Measurements from ENCODE around the gene CNKSR2. TPM values are rescaled to one million over a fixed set of nuclear protein-coding genes. Genes with fewer than 3 reads are reported as not detected.

Gene CNKSR2
- total RNA-seq, 1 donor from 2014 or later, result 3.4 TPM

DNA sequence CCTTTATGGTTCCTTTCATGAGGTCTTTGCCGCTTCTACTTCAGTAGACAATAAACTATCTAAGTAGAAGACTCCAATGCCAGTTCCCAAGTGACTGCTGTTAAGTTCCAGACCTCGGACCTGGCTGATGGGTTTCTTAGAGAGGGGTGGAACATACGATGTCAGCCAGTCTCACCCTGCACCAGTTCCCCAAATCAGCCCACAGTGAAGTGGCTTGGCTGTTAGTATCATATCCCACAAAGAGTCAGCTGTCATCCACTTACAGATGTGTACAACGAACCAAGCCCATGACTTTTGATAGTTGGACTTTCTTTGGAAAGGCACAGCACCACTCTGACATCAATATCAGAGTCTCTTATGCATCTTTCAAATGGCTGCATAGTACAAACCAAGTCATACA lies 292.0 kb downstream of the CNKSR2 start:
- H3K4me3 ChIP-seq (ENCODE audit: low read depth, low read length), result no peak overlapping the region
- TF ChIP-seq, protein P1, sequence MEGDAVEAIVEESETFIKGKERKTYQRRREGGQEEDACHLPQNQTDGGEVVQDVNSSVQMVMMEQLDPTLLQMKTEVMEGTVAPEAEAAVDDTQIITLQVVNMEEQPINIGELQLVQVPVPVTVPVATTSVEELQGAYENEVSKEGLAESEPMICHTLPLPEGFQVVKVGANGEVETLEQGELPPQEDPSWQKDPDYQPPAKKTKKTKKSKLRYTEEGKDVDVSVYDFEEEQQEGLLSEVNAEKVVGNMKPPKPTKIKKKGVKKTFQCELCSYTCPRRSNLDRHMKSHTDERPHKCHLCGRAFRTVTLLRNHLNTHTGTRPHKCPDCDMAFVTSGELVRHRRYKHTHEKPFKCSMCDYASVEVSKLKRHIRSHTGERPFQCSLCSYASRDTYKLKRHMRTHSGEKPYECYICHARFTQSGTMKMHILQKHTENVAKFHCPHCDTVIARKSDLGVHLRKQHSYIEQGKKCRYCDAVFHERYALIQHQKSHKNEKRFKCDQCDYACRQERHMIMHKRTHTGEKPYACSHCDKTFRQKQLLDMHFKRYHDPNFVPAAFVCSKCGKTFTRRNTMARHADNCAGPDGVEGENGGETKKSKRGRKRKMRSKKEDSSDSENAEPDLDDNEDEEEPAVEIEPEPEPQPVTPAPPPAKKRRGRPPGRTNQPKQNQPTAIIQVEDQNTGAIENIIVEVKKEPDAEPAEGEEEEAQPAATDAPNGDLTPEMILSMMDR (IDR thresholded peaks at IDR 0.05; ENCODE audit: insufficient read depth, low read length, poor library complexity, severe bottlenecking), result no peak

DNA sequence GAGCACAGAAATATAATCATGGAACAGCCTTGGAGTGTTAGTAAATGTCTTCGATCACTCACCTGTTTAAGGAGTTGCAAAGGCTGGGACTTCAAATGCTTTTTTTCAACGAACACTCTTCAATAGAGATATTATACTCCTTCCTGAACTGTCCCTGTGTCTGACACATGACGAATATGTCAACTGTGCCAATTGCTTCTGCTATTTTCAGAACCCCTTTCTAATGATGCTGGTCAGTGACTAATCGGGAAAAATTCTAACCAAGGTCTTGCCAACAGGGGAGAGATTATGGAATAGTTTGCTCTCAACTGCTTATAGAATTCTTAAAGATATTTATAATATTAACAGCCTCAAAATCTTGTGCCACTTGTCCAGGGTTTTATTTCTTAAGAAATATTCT lies 292.5 kb downstream of the CNKSR2 start:
- no peak overlapping the region for H3K4me3 ChIP-seq (ENCODE audit: low read depth, low read length)
- H3K27me3 ChIP-seq (ENCODE audit: control insufficient read depth, insufficient read depth, low read length), result no peaks in the 10 kb centered on the region
- TF ChIP-seq, protein P1 (IDR thresholded peaks at IDR 0.05; ENCODE audit: insufficient read depth, low read length, poor library complexity, severe bottlenecking), result no peak
- H3K36me3 ChIP-seq (ENCODE audit: control insufficient read depth, insufficient read depth, low read length), result no peaks in the 10 kb centered on the region
- no peak for DNase-seq (ENCODE audit: low read depth)

More for the DNA sequence above, 292.0 kb downstream of the CNKSR2 start:
- H3K36me3 ChIP-seq (ENCODE audit: control insufficient read depth, insufficient read depth, low read length), result no peaks in the 10 kb centered on the region
- H3K27me3 ChIP-seq (ENCODE audit: control insufficient read depth, insufficient read depth, low read length), result no peaks in the 10 kb centered on the region
- DNase-seq (ENCODE audit: low read depth), result no peak

DNA sequence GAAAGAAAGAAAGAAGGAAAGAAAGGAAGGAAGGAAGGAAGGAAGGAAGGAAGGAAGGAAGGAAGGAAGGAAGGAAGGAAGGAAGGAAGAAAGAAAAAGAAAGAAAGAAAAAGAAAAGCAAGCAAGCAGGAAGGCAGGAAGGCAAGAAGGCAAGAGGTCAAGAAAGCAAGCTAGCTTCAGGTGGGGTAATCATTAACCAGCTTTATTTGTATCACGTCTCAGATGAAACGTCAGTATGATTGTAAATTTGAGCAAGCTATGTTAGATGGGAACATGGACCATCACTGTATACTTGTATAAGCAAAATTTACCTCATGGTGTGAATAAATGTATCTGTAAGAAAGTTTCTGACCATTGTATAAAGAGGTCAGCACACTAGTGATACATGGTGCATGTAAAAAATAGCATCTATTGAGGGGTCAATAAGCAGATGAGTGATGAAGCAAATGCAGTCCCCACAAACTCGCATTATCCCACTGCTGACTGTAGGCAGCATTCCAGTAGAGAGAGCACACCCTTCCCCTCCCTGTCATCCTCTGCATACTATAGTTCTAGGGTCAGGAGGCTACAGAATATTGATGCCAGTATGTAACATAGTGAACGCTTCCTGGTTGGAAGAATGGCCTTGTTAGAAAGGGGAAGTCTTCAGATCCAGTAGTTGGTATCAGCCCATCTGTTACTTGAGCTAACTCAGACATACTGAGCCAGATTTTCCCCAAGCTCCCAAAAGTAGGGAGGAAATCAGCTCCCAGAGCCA lies 300.4 kb downstream of the CNKSR2 start:
- DNase-seq (ENCODE audit: low read depth), result no peak
- no peak overlapping the region for H3K4me3 ChIP-seq (ENCODE audit: low read depth, low read length)

DNA sequence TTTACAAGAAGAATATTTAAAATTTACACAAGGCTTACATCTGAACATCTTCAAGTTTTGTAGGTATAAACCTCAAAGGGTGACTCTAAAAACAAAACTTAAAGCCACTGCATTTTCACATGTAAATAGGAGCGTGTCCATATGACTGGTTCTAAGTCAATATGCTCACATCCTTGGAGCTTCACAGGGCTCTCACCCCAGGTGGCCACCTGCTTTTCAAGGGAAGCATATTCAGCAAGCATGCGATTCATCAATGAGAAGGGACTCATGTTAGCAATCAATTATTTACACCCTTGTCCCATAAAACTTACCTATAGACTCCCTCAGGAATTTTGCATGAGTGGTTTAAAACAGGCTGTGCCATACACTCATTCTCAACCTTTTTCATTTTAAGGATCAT lies 301.7 kb downstream of the CNKSR2 start:
- DNase-seq (ENCODE audit: low read depth), result no peak

More for the DNA sequence above, 300.4 kb downstream of the CNKSR2 start:
- TF ChIP-seq, protein P1 (IDR thresholded peaks at IDR 0.05; ENCODE audit: insufficient read depth, low read length, poor library complexity, severe bottlenecking), result no peak
- no peaks in the 10 kb centered on the region for H3K36me3 ChIP-seq (ENCODE audit: control insufficient read depth, insufficient read depth, low read length)
- no peaks in the 10 kb centered on the region for H3K27me3 ChIP-seq (ENCODE audit: control insufficient read depth, insufficient read depth, low read length)

DNA sequence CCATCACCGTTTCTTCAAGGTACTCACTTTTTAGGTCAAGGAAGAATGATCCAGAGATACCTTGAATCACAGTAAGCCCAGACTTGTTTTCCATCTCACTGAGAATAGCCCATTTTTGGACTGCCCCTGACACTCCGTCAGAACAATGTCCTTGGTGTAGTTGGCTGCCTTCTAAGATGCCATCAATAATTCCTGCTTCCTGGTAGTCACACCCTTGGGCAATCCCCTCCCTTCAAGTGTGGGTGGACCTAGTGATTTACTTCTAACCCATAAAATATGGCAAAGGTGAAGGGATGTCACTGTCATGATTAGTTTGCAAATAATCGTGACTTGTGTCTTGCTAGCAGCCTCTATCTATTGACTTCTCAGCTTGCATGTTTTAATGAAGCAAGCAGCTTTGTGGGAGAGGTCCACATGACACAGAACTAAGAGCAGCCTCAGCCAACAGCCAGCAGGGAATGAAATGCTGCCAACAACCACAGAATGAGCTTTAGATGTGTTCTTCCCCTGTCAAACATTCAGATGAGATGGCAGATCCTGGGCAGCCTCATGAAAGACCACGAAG lies 303.9 kb downstream of the CNKSR2 start:
- Histone ChIP-seq H3K27me3 (ENCODE audit: control insufficient read depth, insufficient read depth, low read length) (no peaks in the 10 kb centered on the region), H3K4me3 (ENCODE audit: low read depth, low read length) (no peak overlapping the region), H3K36me3 (ENCODE audit: control insufficient read depth, insufficient read depth, low read length) (no peaks in the 10 kb centered on the region)
- TF ChIP-seq, protein P1 (IDR thresholded peaks at IDR 0.05; ENCODE audit: insufficient read depth, low read length, poor library complexity, severe bottlenecking), result no peak
- DNase-seq (ENCODE audit: low read depth), result no peak

More for the DNA sequence above, 301.7 kb downstream of the CNKSR2 start:
- Histone ChIP-seq H3K27me3 (ENCODE audit: control insufficient read depth, insufficient read depth, low read length) (no peaks in the 10 kb centered on the region), H3K36me3 (ENCODE audit: control insufficient read depth, insufficient read depth, low read length) (no peaks in the 10 kb centered on the region), H3K4me3 (ENCODE audit: low read depth, low read length) (no peak overlapping the region)
- TF ChIP-seq, protein P1 (IDR thresholded peaks at IDR 0.05; ENCODE audit: insufficient read depth, low read length, poor library complexity, severe bottlenecking), result no peak
